Panc1 (cell line): ENCODE data around the gene ZFX. TPM values are rescaled to one million over a fixed set of nuclear protein-coding genes. Genes with fewer than 3 reads are reported as not detected.

Experiments
- ATAC-seq: fragments of 200-7000 bp; cut with Tn5 transposase; 2 replicates; pipeline ENCODE4 v1.9.1; 2020; ENCODE audit warnings: mild to moderate bottlenecking, moderate library complexity
- BruUV-seq: library from RNA; stranded (reverse); fragments of 400-500 nt; replicated peaks from 2 replicates; lab custom pipeline; 2021; lab: Mats Ljungman, UMichigan
- CTCF ChIA-PET: fragments of 300-600 bp; sonication (Branson Sonifier 250); formaldehyde crosslinking; loops from one replicate; lab custom pipeline; 2022; ENCODE audit warnings: antibody characterized with exemption; lab: Charles Lee
- POLR2A ChIA-PET: fragments of 300-600 bp; sonication (Branson Sonifier 250); formaldehyde crosslinking; loops from one replicate; lab custom pipeline; 2022; ENCODE audit warnings: antibody characterized with exemption; lab: Charles Lee
- DNase-seq: peaks from one replicate; pipeline ENCODE4 v3.0.0-alpha.2; 2010; ENCODE audit warnings: low read depth, low spot score
- H3K27ac ChIP-seq: 2 replicates; pipeline ENCODE4 v1.5.1; 2011; ENCODE audit warnings: mild to moderate bottlenecking, low read length, inconsistent platforms
- H3K27me3 ChIP-seq: fragments of 200-500 bp; sonication (Bioruptor generic); 2 replicates; pipeline ENCODE4 v1.6.0; 2014; ENCODE audit warnings: low read length, inconsistent platforms; ENCODE audit not compliant: control insufficient read depth, insufficient read depth
- H3K36me3 ChIP-seq: fragments of 200-500 bp; sonication (Bioruptor generic); 2 replicates; pipeline ENCODE4 v1.5.1; 2014; ENCODE audit warnings: inconsistent platforms, mild to moderate bottlenecking, low read length, moderate library complexity; ENCODE audit not compliant: control insufficient read depth, insufficient read depth
- H3K4me1 ChIP-seq: 2 replicates; pipeline ENCODE4 v1.5.1; 2011; ENCODE audit warnings: inconsistent platforms, mild to moderate bottlenecking, low read length, moderate library complexity; ENCODE audit not compliant: control insufficient read depth, insufficient read depth
- H3K4me3 ChIP-seq, 2 experiments: 2 replicates each; pipeline ENCODE4 v1.5.1; 2011 to 2012; ENCODE audit warnings: low read depth in 2 of 2, low read length in 2 of 2, mild to moderate bottlenecking in 2 of 2, inconsistent platforms in 1 of 2, moderate library complexity in 1 of 2
- H3K9me3 ChIP-seq: fragments of 200-500 bp; sonication (Bioruptor generic); 2 replicates; pipeline ENCODE4 v1.5.1; 2014; ENCODE audit warnings: low read depth, mild to moderate bottlenecking, inconsistent platforms, low read length, moderate library complexity; ENCODE audit not compliant: control insufficient read depth, insufficient read depth
- CTCF ChIP-seq: fragments of 450-650 bp; IDR thresholded peaks from 2 replicates; pipeline ENCODE4 v1.5.1; 2017; ENCODE audit warnings: mild to moderate bottlenecking
- POLR2AphosphoS5 ChIP-seq: IDR thresholded peaks from 2 replicates; pipeline ENCODE4 v1.6.1; 2012; ENCODE audit warnings: mild to moderate bottlenecking, low read depth, low read length, moderate library complexity
- REST ChIP-seq, 2 experiments: IDR thresholded peaks; 2 replicates each; pipeline ENCODE4 v1.6.1; 2011 to 2012; ENCODE audit warnings: low read depth in 2 of 2, control low read depth in 1 of 2, low read length in 1 of 2, mild to moderate bottlenecking in 1 of 2, moderate library complexity in 1 of 2; ENCODE audit not compliant: insufficient read depth in 1 of 2
- SIN3A ChIP-seq: IDR thresholded peaks from 2 replicates; pipeline ENCODE4 v1.6.1; 2012; ENCODE audit warnings: low read depth, mild to moderate bottlenecking, low read length, moderate library complexity, borderline replicate concordance; ENCODE audit not compliant: insufficient read depth
- TCF7L2 ChIP-seq: IDR thresholded peaks from 2 replicates; pipeline ENCODE4 v1.6.1; 2011; ENCODE audit warnings: mild to moderate bottlenecking, low read depth, low read length, inconsistent platforms
- in situ Hi-C: cut with HindIII; loops from 2 replicates; pipeline ENCODE4 v1.10.0; 2016; ENCODE audit warnings: low sequenced_read_pairs, low pct_unique_long_range_greater_than_20kb
- intact Hi-C: fragments of 100-400 bp; cut with micrococcal nuclease; formaldehyde crosslinking; loops from one replicate; pipeline ENCODE4 v1.10.0; 2022; ENCODE audit not compliant: unreplicated experiment
- total RNA-seq: library from RNA; stranded (reverse); gene quantifications from one replicate; pipeline ENCODE4 v1.2.1, GENCODE V29; 2021; ENCODE audit not compliant: unreplicated experiment

ZFX gene
- total RNA-seq, 1 experiment from 2014 or later: 38.7 TPM

- Histone ChIP-seq H3K36me3 (no peaks in the 10 kb centered on the region), H3K27me3 (no peaks in the 10 kb centered on the region), H3K4me1 (no peaks in the 10 kb centered on the region), H3K27ac (no peak overlapping the region), H3K9me3 (no peaks in the 10 kb centered on the region), H3K4me3 (no peak overlapping the region)
- ChIA-PET CTCF (no interaction called here), POLR2A (no interaction called here)
- BruUV-seq: no TSS peak
- DNase-seq (no peak), ATAC-seq (no peak)
- in situ Hi-C loops: no loop called here
- intact Hi-C loops: no loop called here
- TF ChIP-seq SIN3A: no peak
- TF ChIP-seq REST (IDR thresholded peaks at IDR 0.05; ENCODE audit: insufficient read depth in 1 of 2, low read depth in 2 of 2, low read length in 1 of 2): no peak
- no peak for TF ChIP-seq TCF7L2
- no peak for TF ChIP-seq CTCF
- TF ChIP-seq POLR2AphosphoS5: no peak
Observed at GRCh38 chrX:24253469-24253868, 103.9 kb downstream of the ZFX start.

GRCh38 chrX:24257011-24257410, 107.5 kb downstream of the ZFX start:
- H3K9me3 ChIP-seq: no peaks in the 10 kb centered on the region
- H3K4me3 ChIP-seq: no peak overlapping the region
- no peak overlapping the region for H3K27ac ChIP-seq
- in situ Hi-C loops: no loop called here
- H3K27me3 ChIP-seq: no peaks in the 10 kb centered on the region
- DNase-seq (no peak), ATAC-seq (no peak)
- no peaks in the 10 kb centered on the region for H3K4me1 ChIP-seq
- ChIA-PET POLR2A (no interaction called here), CTCF (no interaction called here)
- no TSS peak for BruUV-seq
- no peaks in the 10 kb centered on the region for H3K36me3 ChIP-seq
- no peak for TF ChIP-seq CTCF
- no peak for TF ChIP-seq POLR2AphosphoS5
- no peak for TF ChIP-seq SIN3A
- TF ChIP-seq REST (IDR thresholded peaks at IDR 0.05; ENCODE audit: insufficient read depth in 1 of 2, low read depth in 2 of 2, low read length in 1 of 2): no peak
- TF ChIP-seq TCF7L2: no peak
- intact Hi-C loops: no loop called here
